IPS-20b (cell line): Measurements from ENCODE around the gene NPAS2.

Source experiments
- H3K27ac ChIP-seq: one replicate; pipeline ENCODE4 v1.5.1; 2013; ENCODE audit warnings: low read length
- H3K27me3 ChIP-seq: 2 replicates; pipeline ENCODE4 v1.6.1; 2013; ENCODE audit warnings: mild to moderate bottlenecking, low read length, inconsistent platforms; ENCODE audit not compliant: insufficient read depth
- H3K36me3 ChIP-seq: 2 replicates; pipeline ENCODE4 v1.6.1; 2013; ENCODE audit warnings: low read depth, mild to moderate bottlenecking, inconsistent platforms, low read length, moderate library complexity; ENCODE audit not compliant: insufficient read depth
- H3K4me1 ChIP-seq: 2 replicates; pipeline ENCODE4 v1.6.1; 2013; ENCODE audit warnings: mild to moderate bottlenecking, control low read depth, inconsistent platforms, low read length, moderate library complexity; ENCODE audit not compliant: insufficient read depth
- H3K4me3 ChIP-seq: 2 replicates; pipeline ENCODE4 v1.5.1; 2013; ENCODE audit warnings: mild to moderate bottlenecking, low read length, inconsistent platforms
- H3K9ac ChIP-seq: 2 replicates; pipeline ENCODE4 v1.6.1; 2013; ENCODE audit warnings: low read depth, mild to moderate bottlenecking, inconsistent platforms, low read length, moderate library complexity
- H3K9me3 ChIP-seq: 2 replicates; pipeline ENCODE4 v1.6.1; 2013; ENCODE audit warnings: mild to moderate bottlenecking, low read depth, low read length, inconsistent platforms; ENCODE audit not compliant: insufficient read depth

Gene NPAS2

DNA sequence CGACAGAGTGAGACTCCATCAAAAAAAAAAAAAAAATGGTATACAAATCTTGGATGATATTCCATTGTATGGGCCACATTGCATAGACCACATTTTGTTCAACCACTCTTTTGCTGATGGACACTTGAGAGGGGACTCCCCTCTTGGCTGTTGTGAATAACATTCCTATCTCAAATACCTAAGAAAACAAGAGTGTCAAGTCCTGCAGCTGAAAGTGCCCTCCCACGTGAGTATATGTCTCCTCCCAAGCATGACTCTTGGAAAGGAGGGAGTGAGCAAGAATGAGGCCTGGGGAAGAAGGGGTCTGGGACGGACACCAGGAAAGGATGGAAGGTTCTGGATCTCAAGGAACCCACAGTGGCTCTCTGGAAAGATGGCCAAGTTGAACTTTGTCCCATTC lies 36.0 kb upstream of the NPAS2 start:
- no peaks in the 10 kb centered on the region for H3K27me3 ChIP-seq
- no peaks in the 10 kb centered on the region for H3K9me3 ChIP-seq
- H3K4me1 ChIP-seq, result peaks cover 9% of the 10 kb centered on the region; the same call in 1 of the 2 replicates
- H3K27ac ChIP-seq, result no peak overlapping the region
- no peaks in the 10 kb centered on the region for H3K36me3 ChIP-seq
- H3K9ac ChIP-seq, result no peak overlapping the region
- no peak overlapping the region for H3K4me3 ChIP-seq

- Histone ChIP-seq H3K36me3 (no peaks in the 10 kb centered on the region), H3K9ac (no peak overlapping the region), H3K9me3 (no peaks in the 10 kb centered on the region), H3K4me1 (peaks cover 9% of the 10 kb centered on the region; the same call in 1 of the 2 replicates), H3K4me3 (no peak overlapping the region), H3K27ac (no peak overlapping the region), H3K27me3 (no peaks in the 10 kb centered on the region)
These were observed 35.3 kb upstream of the NPAS2 start for GRCh38 chr2:100784681-100785080.

DNA sequence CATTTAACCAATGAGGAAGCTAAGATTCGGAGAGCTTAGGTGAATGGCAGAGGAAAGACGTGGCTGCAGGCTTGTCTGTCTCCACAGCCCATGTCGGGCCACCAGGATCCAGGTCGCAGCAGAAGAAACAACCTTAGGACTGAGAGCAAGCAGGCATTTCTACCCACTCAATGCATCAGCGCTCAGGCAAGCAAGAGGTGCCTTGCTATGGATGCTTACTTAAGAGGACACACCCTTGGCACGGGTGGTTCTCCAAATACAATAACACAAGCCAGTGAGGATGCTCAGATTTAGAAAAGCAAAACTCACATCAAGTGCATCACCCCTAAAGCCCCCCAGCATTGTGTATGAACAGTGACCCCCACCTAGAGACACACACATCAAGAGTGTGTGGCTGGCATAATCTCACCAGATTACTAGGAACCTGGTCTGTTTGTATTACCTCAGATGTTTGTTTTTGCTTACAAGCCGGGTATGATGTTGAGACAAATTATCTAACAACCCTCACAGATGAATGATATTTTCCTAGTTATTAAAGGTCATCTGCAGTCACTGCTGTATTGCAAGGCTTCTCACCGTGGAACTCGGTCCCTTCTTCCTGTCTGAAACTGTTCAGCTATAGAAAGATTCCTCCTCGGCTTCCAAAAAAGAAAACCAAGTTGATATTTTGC lies 34.2 kb upstream of the NPAS2 start:
- H3K27me3 ChIP-seq, result no peaks in the 10 kb centered on the region
- H3K4me3 ChIP-seq, result no peak overlapping the region
- no peak overlapping the region for H3K27ac ChIP-seq
- H3K9me3 ChIP-seq, result no peaks in the 10 kb centered on the region
- peaks cover 9% of the 10 kb centered on the region; the same call in 1 of the 2 replicates for H3K4me1 ChIP-seq
- no peaks in the 10 kb centered on the region for H3K36me3 ChIP-seq
- no peak overlapping the region for H3K9ac ChIP-seq

DNA sequence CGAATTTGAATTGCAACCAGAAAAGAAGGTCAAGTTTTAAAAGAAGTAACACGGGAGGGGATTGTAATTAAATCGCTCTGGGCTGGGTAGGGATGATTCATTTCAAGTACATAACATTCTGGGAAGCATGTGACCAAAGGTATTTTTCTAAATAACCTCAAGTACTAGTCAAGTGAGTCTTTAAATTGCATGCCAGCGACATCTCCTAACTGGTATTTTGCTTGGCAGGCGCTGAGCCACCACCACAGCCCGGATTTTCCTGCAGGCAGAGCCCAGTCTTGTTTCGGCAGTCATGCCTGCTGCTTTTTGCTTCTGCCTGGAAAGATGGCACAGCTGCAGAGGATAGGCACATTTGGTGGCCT lies 33.7 kb upstream of the NPAS2 start:
- H3K27ac ChIP-seq, result no peak overlapping the region
- no peak overlapping the region for H3K9ac ChIP-seq
- H3K9me3 ChIP-seq, result no peaks in the 10 kb centered on the region
- H3K4me3 ChIP-seq, result no peak overlapping the region
- peaks cover 9% of the 10 kb centered on the region; the same call in 1 of the 2 replicates for H3K4me1 ChIP-seq
- H3K36me3 ChIP-seq, result no peaks in the 10 kb centered on the region
- H3K27me3 ChIP-seq, result no peaks in the 10 kb centered on the region

DNA sequence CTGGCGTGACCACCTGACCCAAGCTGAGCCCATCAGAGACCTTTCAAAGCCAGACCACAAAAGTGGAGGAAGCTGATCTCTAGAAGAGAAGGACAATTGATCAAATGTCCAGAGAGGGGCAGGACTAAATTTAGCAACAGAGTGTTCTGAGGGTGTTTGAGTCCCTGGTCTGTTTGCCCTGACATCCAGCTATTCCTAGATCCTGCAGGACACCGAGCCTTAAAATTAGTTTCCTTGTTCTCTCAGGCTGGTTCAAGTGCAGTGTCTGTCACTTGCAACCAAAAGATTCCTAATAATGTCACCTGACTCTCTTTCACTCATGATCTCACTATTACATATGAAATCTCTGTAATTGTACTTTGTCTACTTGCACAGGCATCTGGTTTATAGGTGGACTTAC lies 33.0 kb upstream of the NPAS2 start:
- no peaks in the 10 kb centered on the region for H3K9me3 ChIP-seq
- H3K27me3 ChIP-seq, result no peaks in the 10 kb centered on the region
- H3K4me3 ChIP-seq, result no peak overlapping the region
- no peaks in the 10 kb centered on the region for H3K36me3 ChIP-seq
- H3K4me1 ChIP-seq, result peaks cover 6% of the 10 kb centered on the region; the same call in 1 of the 2 replicates
- H3K9ac ChIP-seq, result no peak overlapping the region
- H3K27ac ChIP-seq, result no peak overlapping the region

DNA sequence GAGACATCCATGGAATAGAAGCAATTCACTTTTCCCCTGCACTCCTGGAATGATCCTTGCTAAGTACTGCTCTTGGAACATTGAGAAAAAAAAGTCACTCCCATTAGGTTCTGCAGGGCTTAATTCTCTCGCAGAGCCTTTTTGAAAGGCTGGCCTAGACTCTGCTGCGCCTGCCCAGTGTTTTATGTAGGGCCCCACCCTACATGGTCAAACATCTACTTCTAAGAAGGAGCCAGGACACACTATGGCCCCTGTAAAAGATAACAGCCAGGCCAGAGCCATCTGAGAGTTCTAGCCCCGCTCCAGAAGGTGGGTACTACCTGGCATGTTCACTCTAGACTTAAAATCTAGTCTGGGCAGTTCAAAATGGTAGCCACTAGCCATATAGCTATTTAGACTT lies 30.6 kb upstream of the NPAS2 start:
- no peak overlapping the region for H3K4me3 ChIP-seq
- H3K36me3 ChIP-seq, result no peaks in the 10 kb centered on the region
- no peaks in the 10 kb centered on the region for H3K9me3 ChIP-seq
- H3K27me3 ChIP-seq, result no peaks in the 10 kb centered on the region
- no peaks in the 10 kb centered on the region for H3K4me1 ChIP-seq
- no peak overlapping the region for H3K27ac ChIP-seq
- H3K9ac ChIP-seq, result no peak overlapping the region

- Histone ChIP-seq H3K27ac (no peak overlapping the region), H3K4me3 (no peak overlapping the region), H3K27me3 (no peaks in the 10 kb centered on the region), H3K9ac (no peak overlapping the region), H3K4me1 (no peaks in the 10 kb centered on the region), H3K9me3 (no peaks in the 10 kb centered on the region), H3K36me3 (no peaks in the 10 kb centered on the region)
These were observed 28.5 kb upstream of the NPAS2 start for GRCh38 chr2:100791294-100791935.

DNA sequence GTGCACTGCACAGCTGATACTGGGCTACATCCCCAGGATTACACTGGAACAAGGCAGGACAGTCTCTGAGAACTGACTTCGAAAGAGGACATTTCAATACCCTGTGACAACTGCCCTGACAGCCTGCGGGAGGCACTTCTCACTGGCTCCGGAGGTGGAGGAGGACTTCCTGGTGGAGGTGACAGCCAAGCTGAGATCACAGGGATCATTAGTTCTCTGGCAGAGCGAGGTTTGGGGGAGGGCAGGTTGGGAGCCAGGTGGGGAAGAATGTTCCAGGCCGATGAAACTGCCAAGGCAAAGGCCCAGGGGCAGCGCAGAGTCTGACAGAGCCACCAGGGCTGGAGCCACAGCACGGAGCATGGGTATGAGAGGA lies 28.0 kb upstream of the NPAS2 start:
- no peak overlapping the region for H3K27ac ChIP-seq
- no peaks in the 10 kb centered on the region for H3K36me3 ChIP-seq
- H3K9ac ChIP-seq, result no peak overlapping the region
- no peaks in the 10 kb centered on the region for H3K27me3 ChIP-seq
- H3K9me3 ChIP-seq, result no peaks in the 10 kb centered on the region
- no peak overlapping the region for H3K4me3 ChIP-seq
- H3K4me1 ChIP-seq, result no peaks in the 10 kb centered on the region

DNA sequence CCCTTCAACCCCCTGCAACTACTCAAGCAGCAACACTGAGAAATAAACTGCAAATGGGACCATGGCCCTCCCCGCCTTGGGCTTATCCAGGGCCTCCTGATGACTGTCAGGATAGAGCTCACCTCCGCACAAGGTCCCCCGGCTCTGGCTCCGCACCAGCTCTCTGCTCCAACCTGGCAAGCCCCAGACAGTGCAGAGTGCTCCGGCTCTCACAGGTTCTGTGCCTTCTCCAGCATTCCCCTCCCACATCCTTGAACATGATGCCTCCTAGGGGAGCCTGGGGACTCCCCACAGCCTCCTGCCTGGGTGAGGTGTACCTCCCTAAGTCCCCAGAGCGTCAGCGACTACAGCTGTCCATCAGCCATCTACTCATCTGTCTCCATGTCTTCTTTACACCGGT lies 26.7 kb upstream of the NPAS2 start:
- Histone ChIP-seq H3K9me3 (no peaks in the 10 kb centered on the region), H3K27ac (no peak overlapping the region), H3K4me1 (no peaks in the 10 kb centered on the region), H3K36me3 (no peaks in the 10 kb centered on the region), H3K4me3 (no peak overlapping the region), H3K27me3 (no peaks in the 10 kb centered on the region), H3K9ac (no peak overlapping the region)

GRCh38 chr2:100793982-100794381 lies 26.0 kb upstream of the NPAS2 start:
- Histone ChIP-seq H3K9ac (no peak overlapping the region), H3K27me3 (no peaks in the 10 kb centered on the region), H3K4me1 (no peaks in the 10 kb centered on the region), H3K4me3 (no peak overlapping the region), H3K9me3 (no peaks in the 10 kb centered on the region), H3K36me3 (no peaks in the 10 kb centered on the region), H3K27ac (no peak overlapping the region)

DNA sequence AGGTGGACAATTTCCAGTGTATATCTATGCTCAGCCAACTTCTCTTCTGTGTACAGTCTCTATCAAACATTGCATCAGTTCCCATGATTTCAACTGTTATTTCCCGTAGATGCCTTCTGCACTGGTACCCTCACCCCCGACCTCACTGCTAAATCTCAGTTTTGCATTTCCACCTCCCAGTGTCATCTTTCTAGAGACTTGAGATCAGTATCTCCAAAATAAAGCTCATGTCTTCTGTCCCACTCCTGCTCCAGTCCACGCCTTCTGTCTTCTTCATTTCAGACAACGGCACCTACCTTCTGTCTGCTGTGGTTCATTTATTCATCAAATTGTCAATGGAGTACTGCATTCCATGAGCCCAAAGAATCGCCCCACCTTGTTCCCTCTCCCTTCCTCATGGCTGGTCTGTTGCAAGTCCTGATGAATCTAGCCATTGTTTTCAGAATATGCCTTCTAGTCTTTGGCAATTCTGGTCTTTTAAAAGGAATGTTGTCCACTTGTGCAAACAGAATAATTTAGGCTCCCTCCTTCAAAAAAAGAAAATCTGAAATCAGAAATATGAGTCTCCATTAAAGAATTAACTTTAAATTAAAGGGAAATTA lies 23.3 kb upstream of the NPAS2 start:
- Histone ChIP-seq H3K4me1 (no peaks in the 10 kb centered on the region), H3K27me3 (no peaks in the 10 kb centered on the region), H3K4me3 (no peak overlapping the region), H3K9ac (no peak overlapping the region), H3K36me3 (no peaks in the 10 kb centered on the region), H3K9me3 (no peaks in the 10 kb centered on the region), H3K27ac (no peak overlapping the region)

DNA sequence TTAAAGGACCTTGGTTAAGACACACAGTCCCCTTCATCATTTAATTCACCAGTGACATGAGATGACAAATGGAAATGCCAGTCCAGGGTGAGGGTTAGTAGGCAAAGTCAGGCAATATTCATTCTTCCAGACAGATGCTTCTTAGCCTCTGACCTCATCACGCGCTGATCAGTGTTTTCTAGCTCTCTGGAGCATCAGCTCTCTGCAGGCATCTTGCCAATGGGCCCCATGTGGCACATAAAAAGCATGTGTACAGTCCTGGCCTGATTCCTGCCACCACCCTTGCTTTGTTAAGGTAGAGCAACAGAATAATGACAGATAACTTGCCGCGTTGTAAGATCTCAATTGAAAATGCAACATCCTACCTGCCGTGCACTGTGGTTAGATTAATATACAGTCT lies 20.3 kb upstream of the NPAS2 start:
- H3K27me3 ChIP-seq, result no peaks in the 10 kb centered on the region
- H3K4me3 ChIP-seq, result no peak overlapping the region
- no peaks in the 10 kb centered on the region for H3K9me3 ChIP-seq
- no peak overlapping the region for H3K9ac ChIP-seq
- no peak overlapping the region for H3K27ac ChIP-seq
- no peaks in the 10 kb centered on the region for H3K4me1 ChIP-seq
- no peaks in the 10 kb centered on the region for H3K36me3 ChIP-seq
